Loucy (cell line): Measurements from ENCODE around the gene TTC39B.

Experiments used
- H2AFZ ChIP-seq: fragments of 200-600 bp; sonication (generic); 2 replicates; pipeline ENCODE4 v1.6.0; 2016; ENCODE audit warnings: antibody characterized with exemption, mild to moderate bottlenecking, low read length, moderate library complexity
- H3F3A ChIP-seq: fragments of 200-600 bp; 2 replicates; pipeline ENCODE4 v1.6.0; 2016; ENCODE audit warnings: antibody characterized with exemption, low read depth, mild to moderate bottlenecking
- H3K27me3 ChIP-seq: fragments of 200-600 bp; sonication (generic); 2 replicates; pipeline ENCODE4 v1.6.1; 2014; ENCODE audit warnings: low read length, mild to moderate bottlenecking; ENCODE audit not compliant: insufficient read depth, poor library complexity, severe bottlenecking
- H3K36me3 ChIP-seq: fragments of 200-600 bp; sonication (generic); 2 replicates; pipeline ENCODE4 v1.6.1; 2016; ENCODE audit warnings: low read length; ENCODE audit not compliant: insufficient read depth
- H3K4me1 ChIP-seq: fragments of 200-600 bp; sonication (generic); 2 replicates; pipeline ENCODE4 v1.5.1; 2014; ENCODE audit warnings: low read length, mild to moderate bottlenecking; ENCODE audit not compliant: insufficient read depth, poor library complexity, severe bottlenecking
- H3K4me2 ChIP-seq: fragments of 200-600 bp; sonication (generic); 2 replicates; pipeline ENCODE4 v1.6.0; 2014; ENCODE audit warnings: antibody characterized with exemption, low read length, low read depth, mild to moderate bottlenecking; ENCODE audit not compliant: poor library complexity, severe bottlenecking
- H3K4me3 ChIP-seq: fragments of 200-600 bp; sonication (generic); 2 replicates; pipeline ENCODE4 v1.5.1; 2014; ENCODE audit warnings: low read length, mild to moderate bottlenecking, mixed read lengths; ENCODE audit not compliant: poor library complexity, severe bottlenecking
- H3K79me2 ChIP-seq: fragments of 200-600 bp; sonication (generic); 2 replicates; pipeline ENCODE4 v1.6.1; 2014; ENCODE audit warnings: low read length; ENCODE audit not compliant: insufficient read depth
- H3K9ac ChIP-seq: fragments of 200-600 bp; sonication (generic); 2 replicates; pipeline ENCODE4 v1.6.0; 2014; ENCODE audit warnings: mild to moderate bottlenecking, low read depth, low read length, moderate library complexity; ENCODE audit not compliant: poor library complexity, severe bottlenecking
- H3K9me2 ChIP-seq: fragments of 200-600 bp; sonication (generic); replicated peaks from 2 replicates; pipeline ENCODE4 v1.6.1; 2016; ENCODE audit warnings: low read depth, low read length, mixed read lengths
- H3K9me3 ChIP-seq: fragments of 200-600 bp; sonication (generic); 2 replicates; pipeline ENCODE4 v1.6.1; 2014; ENCODE audit warnings: mild to moderate bottlenecking, antibody characterized with exemption, low read length, low read depth; ENCODE audit not compliant: insufficient read depth
- H4K20me1 ChIP-seq: fragments of 200-600 bp; sonication (generic); 2 replicates; pipeline ENCODE4 v1.6.0; 2014; ENCODE audit warnings: antibody characterized with exemption, low read length, mild to moderate bottlenecking; ENCODE audit not compliant: insufficient read depth, poor library complexity, severe bottlenecking
- CTCF ChIP-seq: fragments of 200-600 bp; sonication (generic); conservative IDR thresholded peaks from 2 replicates; pipeline ENCODE4 v1.5.1; 2014; ENCODE audit warnings: mild to moderate bottlenecking, antibody characterized with exemption, low read length
- EZH2phosphoT487 ChIP-seq: fragments of 200-600 bp; IDR thresholded peaks from 2 replicates; pipeline ENCODE4 v1.6.1; 2018; ENCODE audit warnings: antibody characterized with exemption, mild to moderate bottlenecking, moderate library complexity, borderline replicate concordance

The TTC39B gene

DNA sequence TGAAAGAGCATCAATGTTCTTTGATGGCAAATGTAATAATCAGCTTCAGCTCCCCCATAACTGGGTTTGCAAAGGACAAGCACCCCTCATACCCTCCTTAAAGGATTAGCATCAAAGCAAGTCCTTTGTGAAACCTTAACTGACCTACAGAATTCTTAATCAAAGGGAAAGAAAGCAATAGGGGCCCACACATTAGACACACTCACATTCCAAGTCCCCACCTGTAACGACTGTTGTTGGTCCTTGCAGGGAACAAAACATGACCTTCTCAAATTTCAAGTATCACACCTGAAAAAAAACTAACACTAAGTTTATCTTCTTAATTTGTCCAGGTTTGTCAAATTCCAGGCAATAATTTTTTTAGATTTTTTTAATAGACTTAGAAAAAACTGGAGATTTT lies 32.6 kb downstream of the TTC39B start:
- no peak overlapping the region for H3K4me2 ChIP-seq
- H2AFZ ChIP-seq, result no peak overlapping the region
- H3K27me3 ChIP-seq, result no peaks in the 10 kb centered on the region
- TF ChIP-seq EZH2phosphoT487, result no peak
- TF ChIP-seq CTCF, result no peak
- no peaks in the 10 kb centered on the region for H3F3A ChIP-seq
- no peaks in the 10 kb centered on the region for H3K9me2 ChIP-seq
- H3K79me2 ChIP-seq, result no peaks in the 10 kb centered on the region; the same call in 1 of the 2 replicates
- H4K20me1 ChIP-seq, result no peaks in the 10 kb centered on the region
- H3K36me3 ChIP-seq, result no peaks in the 10 kb centered on the region
- no peak overlapping the region for H3K4me3 ChIP-seq
- H3K9me3 ChIP-seq, result no peaks in the 10 kb centered on the region
- H3K9ac ChIP-seq, result no peak overlapping the region
- H3K4me1 ChIP-seq, result peaks cover 11% of the 10 kb centered on the region

- Histone ChIP-seq H3K79me2 (no peaks in the 10 kb centered on the region), H3K9ac (no peak overlapping the region), H3K9me2 (no peaks in the 10 kb centered on the region), H3K4me3 (no peak overlapping the region), H3K36me3 (no peaks in the 10 kb centered on the region), H3K4me1 (peaks cover 7% of the 10 kb centered on the region), H3K27me3 (no peaks in the 10 kb centered on the region), H3K9me3 (no peaks in the 10 kb centered on the region), H4K20me1 (no peaks in the 10 kb centered on the region), H2AFZ (no peak overlapping the region), H3K4me2 (no peak overlapping the region), H3F3A (no peaks in the 10 kb centered on the region)
- TF ChIP-seq CTCF, result no peak
- no peak for TF ChIP-seq EZH2phosphoT487
Observed at GRCh38 chr9:15272377-15272928, 34.6 kb downstream of the TTC39B start.

- H3K9me3 ChIP-seq, result no peaks in the 10 kb centered on the region
- no peaks in the 10 kb centered on the region for H3F3A ChIP-seq
- H3K9ac ChIP-seq, result no peak overlapping the region
- H3K36me3 ChIP-seq, result no peaks in the 10 kb centered on the region
- no peak overlapping the region for H2AFZ ChIP-seq
- TF ChIP-seq EZH2phosphoT487 (no peak), CTCF (no peak)
- no peaks in the 10 kb centered on the region for H4K20me1 ChIP-seq
- H3K79me2 ChIP-seq, result no peaks in the 10 kb centered on the region
- H3K4me1 ChIP-seq, result peaks cover 5% of the 10 kb centered on the region
- no peaks in the 10 kb centered on the region for H3K9me2 ChIP-seq
- H3K4me3 ChIP-seq, result no peak overlapping the region
- no peaks in the 10 kb centered on the region for H3K27me3 ChIP-seq
- H3K4me2 ChIP-seq, result no peak overlapping the region
Observed at GRCh38 chr9:15271403-15271802, 35.6 kb downstream of the TTC39B start.
